ENCODE data around the gene SYPL2.

Gene SYPL2

DNA sequence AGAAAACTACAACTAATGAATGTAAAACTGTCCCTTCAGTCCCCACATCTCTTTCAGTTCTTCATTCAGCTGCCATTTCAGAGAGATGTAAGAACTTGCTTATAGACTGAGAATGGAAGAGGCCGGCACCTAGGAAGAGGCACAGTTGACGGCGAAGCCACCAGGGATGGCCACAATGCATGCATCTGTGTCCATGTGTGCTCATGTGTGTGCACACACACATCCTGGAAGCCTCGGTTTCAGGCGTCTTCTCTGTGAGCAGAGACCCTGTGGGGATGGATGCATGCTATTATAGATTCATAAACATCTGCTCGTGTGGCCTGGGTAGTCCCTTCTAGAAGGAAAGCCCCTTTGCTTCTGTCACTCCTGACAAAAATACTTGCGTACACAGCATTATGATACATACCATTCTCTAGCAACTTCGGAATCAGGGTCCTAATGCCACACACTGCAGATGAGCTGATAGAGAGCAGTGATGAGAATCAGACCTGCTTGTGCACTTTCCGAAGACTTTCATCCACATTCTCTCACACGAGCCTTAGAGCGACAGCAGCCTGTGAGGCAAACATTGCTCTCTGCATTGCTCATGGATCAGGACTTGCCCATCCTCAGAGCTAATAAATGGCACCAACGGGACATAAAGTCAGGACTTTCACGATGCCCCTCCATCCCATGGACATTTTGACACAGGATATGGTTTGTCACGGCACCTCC lies 60.9 kb downstream of the SYPL2 start:
- TF ChIP-seq, protein P1, sequence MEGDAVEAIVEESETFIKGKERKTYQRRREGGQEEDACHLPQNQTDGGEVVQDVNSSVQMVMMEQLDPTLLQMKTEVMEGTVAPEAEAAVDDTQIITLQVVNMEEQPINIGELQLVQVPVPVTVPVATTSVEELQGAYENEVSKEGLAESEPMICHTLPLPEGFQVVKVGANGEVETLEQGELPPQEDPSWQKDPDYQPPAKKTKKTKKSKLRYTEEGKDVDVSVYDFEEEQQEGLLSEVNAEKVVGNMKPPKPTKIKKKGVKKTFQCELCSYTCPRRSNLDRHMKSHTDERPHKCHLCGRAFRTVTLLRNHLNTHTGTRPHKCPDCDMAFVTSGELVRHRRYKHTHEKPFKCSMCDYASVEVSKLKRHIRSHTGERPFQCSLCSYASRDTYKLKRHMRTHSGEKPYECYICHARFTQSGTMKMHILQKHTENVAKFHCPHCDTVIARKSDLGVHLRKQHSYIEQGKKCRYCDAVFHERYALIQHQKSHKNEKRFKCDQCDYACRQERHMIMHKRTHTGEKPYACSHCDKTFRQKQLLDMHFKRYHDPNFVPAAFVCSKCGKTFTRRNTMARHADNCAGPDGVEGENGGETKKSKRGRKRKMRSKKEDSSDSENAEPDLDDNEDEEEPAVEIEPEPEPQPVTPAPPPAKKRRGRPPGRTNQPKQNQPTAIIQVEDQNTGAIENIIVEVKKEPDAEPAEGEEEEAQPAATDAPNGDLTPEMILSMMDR (IDR thresholded peaks at IDR 0.05; ENCODE audit: low read length) = no peak
- TF ChIP-seq EZH2 (IDR thresholded peaks at IDR 0.05; ENCODE audit: borderline replicate concordance, low read length) = no peak
- no peak overlapping the region for H3K27ac ChIP-seq (ENCODE audit: low read depth, low read length, poor library complexity, severe bottlenecking)
- 0 out of 2 replicates have a peak, but pooled peaks cover 5% of the 10 kb centered on the region for H3K27me3 ChIP-seq (ENCODE audit: insufficient read depth, low read length)
- H3K9ac ChIP-seq (ENCODE audit: low read length) = no peak overlapping the region
- H3K4me2 ChIP-seq (ENCODE audit: low read length) = no peak overlapping the region
- no peaks in the 10 kb centered on the region for H4K20me1 ChIP-seq (ENCODE audit: insufficient read depth, low read length)
- H3K9me2 ChIP-seq (ENCODE audit: low read depth, low read length) = no peaks in the 10 kb centered on the region
- no peaks in the 10 kb centered on the region for H3K9me3 ChIP-seq (ENCODE audit: low read length)
- H3K4me3 ChIP-seq (ENCODE audit: low read depth, low read length, poor library complexity, severe bottlenecking) = no peak overlapping the region
- H3K36me3 ChIP-seq (ENCODE audit: insufficient read depth, low read length) = no peaks in the 10 kb centered on the region
- H2AFZ ChIP-seq (ENCODE audit: low read length) = no peak overlapping the region
- H3F3A ChIP-seq (ENCODE audit: insufficient read depth, low read length) = no peaks in the 10 kb centered on the region
- no peaks in the 10 kb centered on the region for H3K79me2 ChIP-seq (ENCODE audit: insufficient read depth, low read length)
- H3K4me1 ChIP-seq (ENCODE audit: insufficient read depth, low read length, severe bottlenecking) = peaks cover 4% of the 10 kb centered on the region

DNA sequence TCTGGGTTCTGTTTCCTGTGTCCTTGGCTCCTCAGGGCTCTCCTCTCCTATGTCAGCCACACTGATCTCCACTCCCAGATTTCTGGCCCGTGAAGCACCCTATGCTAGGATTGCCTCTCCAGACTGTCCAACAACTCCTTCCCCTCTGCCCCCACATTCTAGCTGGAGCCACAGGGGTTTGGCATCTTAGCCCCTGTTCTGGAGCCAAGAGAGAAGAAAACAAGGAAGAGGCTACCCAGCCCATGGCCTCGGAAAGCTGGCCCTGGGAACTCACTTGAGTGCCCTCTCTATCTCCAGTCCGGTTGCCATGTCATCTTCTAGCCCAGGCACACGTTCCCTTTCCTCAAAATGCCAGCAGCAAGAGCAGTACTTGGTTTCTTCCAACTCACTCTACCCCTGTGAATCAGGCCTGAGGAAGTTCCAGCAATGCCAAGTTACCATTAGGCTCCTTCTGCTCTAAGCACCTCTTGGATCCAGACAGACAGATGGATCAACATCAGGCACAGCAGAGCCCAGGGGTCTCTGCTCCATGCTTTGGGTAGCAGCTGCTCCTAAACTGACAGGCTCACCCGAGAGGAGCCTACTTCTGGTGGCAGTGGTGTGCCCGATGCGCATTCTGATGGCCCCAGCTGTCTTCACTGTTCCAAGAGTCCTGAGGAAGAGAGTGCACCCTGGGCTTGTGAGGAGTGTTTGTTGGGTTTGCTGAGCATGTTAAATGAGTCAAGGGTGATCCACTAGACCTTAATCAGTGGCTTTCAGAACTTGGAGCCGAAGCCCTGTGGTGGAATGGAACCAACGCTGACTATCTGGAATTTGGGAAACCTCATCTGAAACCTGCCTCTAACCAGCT lies 61.7 kb downstream of the SYPL2 start:
- H3K4me3 ChIP-seq (ENCODE audit: low read depth, low read length, poor library complexity, severe bottlenecking) = no peak overlapping the region
- no peaks in the 10 kb centered on the region for H4K20me1 ChIP-seq (ENCODE audit: insufficient read depth, low read length)
- H3K79me2 ChIP-seq (ENCODE audit: insufficient read depth, low read length) = no peaks in the 10 kb centered on the region
- TF ChIP-seq, protein P1 (IDR thresholded peaks at IDR 0.05; ENCODE audit: low read length) = no peak
- no peak for TF ChIP-seq EZH2 (IDR thresholded peaks at IDR 0.05; ENCODE audit: borderline replicate concordance, low read length)
- H3K27me3 ChIP-seq (ENCODE audit: insufficient read depth, low read length) = 0 out of 2 replicates have a peak, but pooled peaks cover 5% of the 10 kb centered on the region
- no peak overlapping the region for H3K27ac ChIP-seq (ENCODE audit: low read depth, low read length, poor library complexity, severe bottlenecking)
- no peak overlapping the region for H3K4me2 ChIP-seq (ENCODE audit: low read length)
- H2AFZ ChIP-seq (ENCODE audit: low read length) = no peak overlapping the region
- no peaks in the 10 kb centered on the region for H3F3A ChIP-seq (ENCODE audit: insufficient read depth, low read length)
- H3K9me2 ChIP-seq (ENCODE audit: low read depth, low read length) = no peaks in the 10 kb centered on the region
- H3K36me3 ChIP-seq (ENCODE audit: insufficient read depth, low read length) = no peaks in the 10 kb centered on the region
- no peak overlapping the region for H3K9ac ChIP-seq (ENCODE audit: low read length)
- H3K9me3 ChIP-seq (ENCODE audit: low read length) = no peaks in the 10 kb centered on the region
- H3K4me1 ChIP-seq (ENCODE audit: insufficient read depth, low read length, severe bottlenecking) = peaks cover 9% of the 10 kb centered on the region

DNA sequence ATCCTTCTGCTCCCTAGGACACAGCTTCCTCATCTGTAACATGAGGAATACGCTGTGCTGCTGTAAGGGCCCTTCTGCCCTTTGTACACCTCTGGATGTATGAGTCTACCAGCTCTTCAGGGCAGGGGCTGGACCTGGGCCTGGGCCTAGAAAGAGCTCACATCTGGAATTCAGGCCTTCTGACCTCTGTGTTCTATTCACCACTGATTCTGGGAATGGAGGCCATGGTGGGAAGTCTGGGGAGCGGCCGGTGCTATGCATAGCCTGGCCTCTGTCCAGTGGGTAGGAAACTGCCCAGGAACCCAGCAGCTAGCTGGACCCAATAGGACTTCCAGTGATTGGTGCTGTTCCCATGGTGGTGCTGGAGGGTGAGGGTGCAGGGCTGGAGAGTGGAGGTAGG lies 62.4 kb downstream of the SYPL2 start:
- H3K27ac ChIP-seq (ENCODE audit: low read depth, low read length, poor library complexity, severe bottlenecking) = no peak overlapping the region
- no peak overlapping the region for H3K4me3 ChIP-seq (ENCODE audit: low read depth, low read length, poor library complexity, severe bottlenecking)
- no peak overlapping the region for H3K4me2 ChIP-seq (ENCODE audit: low read length)
- no peak overlapping the region for H3K9ac ChIP-seq (ENCODE audit: low read length)
- no peaks in the 10 kb centered on the region for H3K9me2 ChIP-seq (ENCODE audit: low read depth, low read length)
- no peaks in the 10 kb centered on the region for H3F3A ChIP-seq (ENCODE audit: insufficient read depth, low read length)
- H3K79me2 ChIP-seq (ENCODE audit: insufficient read depth, low read length) = no peaks in the 10 kb centered on the region
- TF ChIP-seq EZH2 (IDR thresholded peaks at IDR 0.05; ENCODE audit: borderline replicate concordance, low read length) = no peak
- TF ChIP-seq, protein P1 (IDR thresholded peaks at IDR 0.05; ENCODE audit: low read length) = no peak
- H4K20me1 ChIP-seq (ENCODE audit: insufficient read depth, low read length) = no peaks in the 10 kb centered on the region
- H3K27me3 ChIP-seq (ENCODE audit: insufficient read depth, low read length) = 0 out of 2 replicates have a peak, but pooled peaks cover 5% of the 10 kb centered on the region
- H2AFZ ChIP-seq (ENCODE audit: low read length) = no peak overlapping the region
- H3K36me3 ChIP-seq (ENCODE audit: insufficient read depth, low read length) = no peaks in the 10 kb centered on the region
- no peaks in the 10 kb centered on the region for H3K9me3 ChIP-seq (ENCODE audit: low read length)
- peaks cover 9% of the 10 kb centered on the region for H3K4me1 ChIP-seq (ENCODE audit: insufficient read depth, low read length, severe bottlenecking)
